HG02610 (cell line): ENCODE results near the gene BET1L.

Experiments
- ATAC-seq: cut with Tn5 transposase; IDR thresholded peaks from one replicate; pipeline ENCODE4 v1.9.1; 2021; ENCODE audit warnings: mild to moderate bottlenecking, moderate library complexity; ENCODE audit not compliant: unreplicated experiment

Gene BET1L

GRCh38 chr11:210803-211180 is 3.6 kb upstream of the BET1L start:
- no peak for ATAC-seq

DNA sequence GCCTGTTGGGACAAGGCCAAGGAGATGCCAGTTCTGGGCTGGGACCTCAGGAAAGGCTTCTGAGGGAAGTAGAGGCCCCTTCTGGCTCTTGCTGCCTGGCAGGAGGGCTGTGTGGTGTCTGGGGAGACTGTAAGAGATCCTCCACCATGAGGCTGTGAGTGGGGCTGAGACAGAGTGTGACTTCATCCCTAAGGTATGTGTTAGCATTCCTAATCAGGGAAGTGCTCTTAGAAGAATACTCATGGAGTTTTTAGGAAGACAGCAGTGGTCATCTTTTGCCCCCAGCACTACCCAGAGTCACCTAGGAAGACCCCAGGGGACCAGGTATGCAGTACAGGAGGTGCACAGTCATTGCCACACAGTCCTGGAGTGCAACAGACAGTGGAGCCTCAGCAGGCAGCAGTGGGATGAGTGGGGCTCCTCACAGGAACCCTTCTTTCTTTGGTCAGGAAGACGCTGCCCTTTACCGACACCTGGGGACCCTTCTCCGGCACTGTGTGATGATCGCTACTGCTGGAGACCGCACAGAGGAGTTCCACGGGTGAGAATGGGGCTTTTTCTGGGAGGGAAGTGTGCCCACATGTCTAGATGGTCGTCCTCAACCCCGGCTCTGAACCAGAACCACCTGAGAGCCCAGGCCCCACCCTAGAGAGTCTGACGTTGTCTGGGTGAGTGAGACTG is 3.1 kb upstream of the BET1L start:
- no peak for ATAC-seq

- ATAC-seq: no peak
These were observed 2.3 kb upstream of the BET1L start for GRCh38 chr11:209275-210121.

- no peak for ATAC-seq
These were observed 1.7 kb upstream of the BET1L start for GRCh38 chr11:208917-209260.

DNA sequence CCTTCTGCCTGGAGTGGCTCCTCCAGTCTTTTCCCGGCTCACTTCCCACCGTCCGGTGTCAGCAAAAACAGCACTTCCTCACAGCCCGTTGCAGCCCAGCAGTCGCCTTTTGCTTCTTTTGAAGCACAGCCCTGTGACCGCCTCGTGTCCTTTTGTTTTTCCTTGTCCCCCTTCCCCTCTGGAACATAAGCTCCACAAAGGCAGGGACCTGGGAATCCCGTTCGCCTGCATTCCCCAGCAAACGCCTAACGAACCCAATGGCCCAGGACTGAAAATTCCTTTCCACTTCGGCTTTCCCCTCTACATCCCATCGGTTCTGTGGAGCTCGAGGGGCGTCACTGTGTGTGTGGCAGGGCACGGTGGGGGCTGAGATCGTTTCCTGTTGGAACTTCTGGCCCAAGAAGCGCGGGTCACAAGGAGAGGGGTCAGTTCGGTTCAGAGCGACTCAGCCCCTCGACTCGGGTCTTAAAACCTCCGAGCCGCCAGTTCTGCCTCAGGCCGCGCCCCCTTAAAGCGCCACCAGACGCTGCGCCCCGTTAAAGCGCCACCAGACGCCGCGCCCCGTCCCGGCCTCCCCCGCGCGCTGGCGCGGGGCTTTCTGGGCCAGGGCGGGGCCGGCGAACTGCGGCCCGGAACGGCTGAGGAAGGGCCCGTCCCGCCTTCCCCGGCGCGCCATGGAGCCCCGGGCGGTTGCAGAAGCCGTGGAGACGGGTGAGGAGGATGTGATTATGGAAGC is 1.1 kb upstream of the BET1L start:
- ATAC-seq: peak; percentile 48

- ATAC-seq: peak; percentile 10
These were observed 623 bp upstream of the BET1L start for GRCh38 chr11:207863-208180.

GRCh38 chr11:206526-207207 is 532 bp downstream of the BET1L start:
- no peak for ATAC-seq

GRCh38 chr11:206002-206384 is 1.2 kb downstream of the BET1L start:
- no peak for ATAC-seq

DNA sequence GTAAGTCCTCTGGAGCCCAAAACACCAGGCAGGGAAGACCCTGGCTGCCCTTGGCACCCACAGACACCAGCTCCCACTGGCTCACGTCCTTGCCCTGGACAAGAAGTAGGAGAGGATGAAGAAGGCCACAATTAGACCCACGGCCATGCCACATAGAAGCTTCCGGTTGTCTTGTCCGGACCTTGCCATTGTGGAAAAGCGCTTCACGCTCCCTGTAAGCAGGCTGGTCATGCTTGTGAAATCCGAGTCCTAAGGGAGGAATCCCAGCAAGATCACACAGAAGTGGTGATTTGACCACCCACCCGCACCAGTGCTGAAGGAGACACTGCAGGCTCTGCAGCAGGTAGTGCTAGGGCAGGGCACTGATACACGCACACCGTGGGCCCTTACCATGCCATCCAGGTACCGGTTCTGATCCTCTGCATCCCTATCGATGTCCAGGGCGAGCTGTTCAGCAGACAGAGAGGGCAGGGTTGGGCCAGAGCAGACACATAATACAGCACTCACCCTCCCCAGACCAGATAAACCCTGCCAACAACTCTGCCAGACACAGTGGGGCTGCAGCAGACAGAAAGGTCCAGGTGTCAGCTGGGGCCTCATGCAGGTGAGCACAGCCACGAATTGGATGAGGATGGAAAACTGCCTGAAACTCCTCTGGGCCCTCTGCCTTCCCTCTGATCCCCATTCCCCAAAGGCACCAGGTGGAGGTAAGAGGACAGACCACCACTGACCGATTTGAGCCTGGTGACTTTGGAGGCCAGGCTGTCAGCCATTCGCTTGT is 1.8 kb downstream of the BET1L start:
- no peak for ATAC-seq

GRCh38 chr11:204587-205109 is 2.6 kb downstream of the BET1L start:
- no peak for ATAC-seq

- ATAC-seq: no peak
These were observed 3.1 kb downstream of the BET1L start for GRCh38 chr11:203945-204586.

DNA sequence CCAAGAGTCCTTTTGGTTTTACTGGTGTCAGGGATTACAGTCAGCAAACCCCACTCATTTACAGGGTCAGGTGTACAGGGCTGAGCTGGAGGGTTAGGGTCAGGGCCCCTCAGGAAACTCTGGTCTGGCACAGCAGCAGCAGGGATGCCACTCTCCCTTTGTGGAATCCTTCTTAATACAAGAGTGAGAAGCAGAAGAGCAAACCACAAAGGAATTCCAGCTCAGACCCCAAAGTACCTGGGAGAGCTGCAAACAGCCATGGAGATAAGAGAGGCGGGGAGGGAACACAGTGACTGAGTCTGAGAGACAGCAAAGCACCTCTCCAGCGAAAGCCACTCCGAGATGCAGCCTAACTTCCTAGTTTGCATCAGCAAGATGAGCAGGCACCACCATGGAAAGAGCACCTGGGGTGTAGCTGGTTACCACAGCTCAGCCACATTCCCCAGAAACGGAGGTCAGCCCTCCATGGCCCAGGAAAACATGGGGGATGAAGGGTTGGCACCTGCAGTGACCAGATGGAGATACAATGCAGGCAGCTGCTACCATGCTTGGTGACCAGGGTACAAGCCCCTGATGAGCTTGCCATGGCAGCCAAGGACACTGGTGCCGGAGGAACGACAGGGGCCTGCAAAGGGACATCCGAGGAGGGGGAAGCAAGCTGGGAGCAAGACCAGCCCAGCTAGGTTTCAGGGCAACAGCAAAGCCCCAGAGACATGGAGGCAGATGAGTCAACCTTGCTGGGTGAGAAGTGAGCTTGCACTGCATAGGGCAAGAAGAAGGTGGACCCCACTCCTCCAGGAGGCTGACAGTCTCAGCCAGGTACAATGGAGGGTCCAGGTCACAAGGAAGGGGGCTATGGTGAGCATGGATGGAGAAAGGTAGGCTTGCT is 3.9 kb downstream of the BET1L start:
- no peak for ATAC-seq

DNA sequence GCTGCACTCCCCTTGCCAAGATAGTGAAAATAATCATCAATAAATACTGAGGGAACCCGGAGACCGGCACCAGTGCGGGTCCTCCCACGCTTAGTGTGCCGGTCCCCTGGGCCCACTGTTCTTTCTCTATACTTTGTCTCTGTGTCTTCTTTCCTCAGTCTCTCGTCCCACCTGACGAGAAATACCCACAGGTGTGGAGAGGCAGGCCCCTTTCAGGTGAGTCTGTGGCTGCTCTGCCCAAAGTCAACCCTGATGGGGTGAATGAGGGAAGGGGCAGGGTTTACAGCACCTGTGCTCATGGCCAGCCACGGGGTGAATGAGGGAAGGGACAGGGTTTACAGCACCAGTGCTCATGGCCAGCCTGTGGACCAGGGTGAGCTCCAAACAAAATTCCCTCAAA is 4.7 kb downstream of the BET1L start:
- ATAC-seq: no peak

DNA sequence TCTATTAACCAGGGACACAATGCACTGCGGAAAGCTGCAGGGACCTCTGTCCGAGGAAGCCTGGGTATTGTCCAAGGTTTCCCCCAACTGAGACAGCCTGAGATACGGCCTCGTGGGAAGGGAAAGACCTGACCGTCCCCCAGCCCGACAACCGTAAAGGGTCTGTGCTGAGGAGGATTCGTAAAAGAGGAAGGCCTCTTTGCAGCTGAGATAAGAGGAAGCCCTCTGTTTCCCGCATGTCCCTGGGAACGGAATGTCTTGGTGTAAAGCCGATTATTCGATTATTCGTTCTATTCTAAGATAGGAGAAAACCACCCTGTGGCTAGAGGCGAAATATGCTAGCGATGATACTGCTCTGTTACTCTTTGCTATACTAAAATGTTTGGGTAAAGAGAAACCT is 5.2 kb downstream of the BET1L start:
- ATAC-seq: no peak

DNA sequence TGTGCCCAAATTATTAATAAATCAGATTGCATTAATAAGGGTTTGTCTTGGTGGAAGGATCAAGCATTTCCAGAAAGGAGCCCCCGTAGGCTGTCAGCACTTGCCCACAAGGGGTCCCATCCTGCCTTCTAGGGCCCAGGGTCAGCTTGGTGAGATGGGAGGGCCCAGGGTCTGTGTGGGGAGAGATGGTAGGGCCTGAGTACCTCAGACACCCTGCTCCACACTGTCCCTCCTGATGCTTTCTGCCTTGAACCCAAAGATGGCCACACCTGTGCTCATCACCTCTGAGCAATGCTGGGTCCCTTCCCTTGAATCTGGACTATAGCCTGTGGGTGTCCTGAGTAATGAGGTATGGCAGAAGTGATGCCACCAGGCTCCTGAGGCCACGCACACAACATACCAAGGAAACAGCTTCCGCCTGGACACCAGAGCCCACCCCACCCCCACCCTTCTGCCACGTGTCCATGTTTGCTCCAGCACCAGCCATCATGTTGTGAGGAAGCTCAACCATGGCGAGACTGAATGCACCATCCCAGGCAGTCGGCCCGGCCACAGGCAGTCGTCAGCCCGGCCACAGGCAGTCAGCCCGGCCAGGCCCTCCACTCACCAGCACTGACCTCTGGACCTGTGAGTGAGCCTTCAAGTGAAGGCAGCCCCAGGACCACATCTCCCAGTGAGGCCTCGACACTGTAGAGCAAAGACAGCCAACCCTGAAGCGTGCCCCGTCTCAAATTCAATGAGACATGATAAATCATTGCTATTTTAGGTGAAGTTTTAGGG is 6.8 kb downstream of the BET1L start:
- ATAC-seq: no peak

GRCh38 chr11:199782-200181 is 7.4 kb downstream of the BET1L start:
- ATAC-seq: no peak

- no peak for ATAC-seq
These were observed 8.1 kb downstream of the BET1L start for GRCh38 chr11:199004-199581.

- no peak for ATAC-seq
These were observed 8.9 kb downstream of the BET1L start for GRCh38 chr11:198236-198806.
